Measurements from ENCODE around the gene ZNF414.

Gene ZNF414

DNA sequence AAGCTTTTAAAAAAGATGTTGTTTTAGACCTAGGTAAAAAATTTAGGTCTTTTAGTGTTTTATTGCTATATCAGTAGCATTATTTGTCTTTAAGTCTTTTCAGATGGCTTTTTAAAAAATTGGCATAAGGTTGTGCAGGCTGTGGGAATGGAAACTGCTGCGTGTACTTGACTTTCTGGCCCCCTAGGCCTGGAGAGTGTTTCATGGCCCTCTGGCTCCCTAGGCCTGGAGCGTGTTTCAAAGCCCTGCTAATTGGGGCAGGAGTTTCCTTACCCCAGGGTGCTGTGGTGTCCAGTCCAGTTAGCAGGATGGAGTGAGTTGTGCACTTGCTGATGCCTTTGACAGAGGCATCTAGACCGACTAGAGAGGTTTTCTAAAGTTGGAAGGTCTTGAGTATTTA is 35.4 kb downstream of the ZNF414 start:
- Histone ChIP-seq H2AFZ (ENCODE audit: low read length) (no peak overlapping the region), H3K4me2 (ENCODE audit: low read depth, low read length) (no peak overlapping the region)

DNA sequence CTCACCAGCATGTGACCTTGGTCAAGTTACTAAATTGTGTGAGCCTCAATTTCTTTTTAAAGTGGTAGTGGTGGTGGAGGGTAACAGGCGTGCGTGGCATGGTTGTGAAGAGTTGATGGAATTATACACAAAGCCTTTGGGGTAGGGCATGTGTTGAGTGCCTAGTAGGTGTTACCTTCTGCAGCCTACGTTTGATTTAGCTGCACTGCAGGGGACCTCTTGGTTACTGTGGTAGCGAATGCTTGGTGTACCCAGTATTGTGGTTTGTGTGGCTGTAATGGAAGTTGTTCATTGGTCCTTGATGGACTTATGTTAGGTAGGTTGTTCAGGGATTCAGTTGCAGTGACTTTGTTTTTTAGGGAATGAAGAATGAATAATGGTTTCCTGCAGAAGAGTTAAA is 36.1 kb downstream of the ZNF414 start:
- Histone ChIP-seq H3K9me2 (replicated peaks; ENCODE audit: insufficient read depth, low read length) (no peaks in the 10 kb centered on the region), H2AFZ (ENCODE audit: low read length) (no peak overlapping the region), H3K27ac (ENCODE audit: low read length) (no peak overlapping the region), H3K9me3 (replicated peaks; ENCODE audit: insufficient read depth, low read length) (no peaks in the 10 kb centered on the region), H3F3A (ENCODE audit: insufficient read depth, low read length) (peaks cover 15% of the 10 kb centered on the region), H3K79me2 (ENCODE audit: low read length) (peaks cover 86% of the 10 kb centered on the region), H3K4me2 (ENCODE audit: low read depth, low read length) (no peak overlapping the region), H3K4me3 (ENCODE audit: low read length) (no peak overlapping the region), H3K9ac (ENCODE audit: low read length) (no peak overlapping the region), H4K20me1 (ENCODE audit: insufficient read depth, low read length) (peaks cover 38% of the 10 kb centered on the region), H3K4me1 (ENCODE audit: low read length) (peaks cover 15% of the 10 kb centered on the region), H3K36me3 (replicated peaks; ENCODE audit: insufficient read depth, low read length) (peaks cover 8% of the 10 kb centered on the region), H3K27me3 (replicated peaks; ENCODE audit: insufficient read depth, low read length) (no peaks in the 10 kb centered on the region)
- TF ChIP-seq, protein P1, sequence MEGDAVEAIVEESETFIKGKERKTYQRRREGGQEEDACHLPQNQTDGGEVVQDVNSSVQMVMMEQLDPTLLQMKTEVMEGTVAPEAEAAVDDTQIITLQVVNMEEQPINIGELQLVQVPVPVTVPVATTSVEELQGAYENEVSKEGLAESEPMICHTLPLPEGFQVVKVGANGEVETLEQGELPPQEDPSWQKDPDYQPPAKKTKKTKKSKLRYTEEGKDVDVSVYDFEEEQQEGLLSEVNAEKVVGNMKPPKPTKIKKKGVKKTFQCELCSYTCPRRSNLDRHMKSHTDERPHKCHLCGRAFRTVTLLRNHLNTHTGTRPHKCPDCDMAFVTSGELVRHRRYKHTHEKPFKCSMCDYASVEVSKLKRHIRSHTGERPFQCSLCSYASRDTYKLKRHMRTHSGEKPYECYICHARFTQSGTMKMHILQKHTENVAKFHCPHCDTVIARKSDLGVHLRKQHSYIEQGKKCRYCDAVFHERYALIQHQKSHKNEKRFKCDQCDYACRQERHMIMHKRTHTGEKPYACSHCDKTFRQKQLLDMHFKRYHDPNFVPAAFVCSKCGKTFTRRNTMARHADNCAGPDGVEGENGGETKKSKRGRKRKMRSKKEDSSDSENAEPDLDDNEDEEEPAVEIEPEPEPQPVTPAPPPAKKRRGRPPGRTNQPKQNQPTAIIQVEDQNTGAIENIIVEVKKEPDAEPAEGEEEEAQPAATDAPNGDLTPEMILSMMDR (IDR thresholded peaks at IDR 0.05; ENCODE audit: low read length), result no peak
- TF ChIP-seq EZH2 (optimal IDR thresholded peaks at IDR 0.05; ENCODE audit: low read depth, low read length) (no peak), EZH2phosphoT487 (IDR thresholded peaks at IDR 0.05; ENCODE audit: low read length) (no peak)
- no peak for DNase-seq

More for the DNA sequence above, 35.4 kb downstream of the ZNF414 start:
- no peaks in the 10 kb centered on the region for H3K9me2 ChIP-seq (replicated peaks; ENCODE audit: insufficient read depth, low read length)
- no peak overlapping the region for H3K9ac ChIP-seq (ENCODE audit: low read length)
- peaks cover 91% of the 10 kb centered on the region for H3K79me2 ChIP-seq (ENCODE audit: low read length)
- no peak overlapping the region for H3K4me3 ChIP-seq (ENCODE audit: low read length)
- peaks cover 38% of the 10 kb centered on the region for H4K20me1 ChIP-seq (ENCODE audit: insufficient read depth, low read length)
- H3K4me1 ChIP-seq (ENCODE audit: low read length), result peaks cover 10% of the 10 kb centered on the region
- TF ChIP-seq EZH2 (optimal IDR thresholded peaks at IDR 0.05; ENCODE audit: low read depth, low read length) (no peak), EZH2phosphoT487 (IDR thresholded peaks at IDR 0.05; ENCODE audit: low read length) (no peak)
- TF ChIP-seq, protein P1 (IDR thresholded peaks at IDR 0.05; ENCODE audit: low read length), result no peak
- H3K27ac ChIP-seq (ENCODE audit: low read length), result no peak overlapping the region
- peaks cover 9% of the 10 kb centered on the region for H3F3A ChIP-seq (ENCODE audit: insufficient read depth, low read length)
- no peaks in the 10 kb centered on the region for H3K9me3 ChIP-seq (replicated peaks; ENCODE audit: insufficient read depth, low read length)
- H3K36me3 ChIP-seq (replicated peaks; ENCODE audit: insufficient read depth, low read length), result peaks cover 13% of the 10 kb centered on the region
- DNase-seq, result no peak
- no peaks in the 10 kb centered on the region for H3K27me3 ChIP-seq (replicated peaks; ENCODE audit: insufficient read depth, low read length)

DNA sequence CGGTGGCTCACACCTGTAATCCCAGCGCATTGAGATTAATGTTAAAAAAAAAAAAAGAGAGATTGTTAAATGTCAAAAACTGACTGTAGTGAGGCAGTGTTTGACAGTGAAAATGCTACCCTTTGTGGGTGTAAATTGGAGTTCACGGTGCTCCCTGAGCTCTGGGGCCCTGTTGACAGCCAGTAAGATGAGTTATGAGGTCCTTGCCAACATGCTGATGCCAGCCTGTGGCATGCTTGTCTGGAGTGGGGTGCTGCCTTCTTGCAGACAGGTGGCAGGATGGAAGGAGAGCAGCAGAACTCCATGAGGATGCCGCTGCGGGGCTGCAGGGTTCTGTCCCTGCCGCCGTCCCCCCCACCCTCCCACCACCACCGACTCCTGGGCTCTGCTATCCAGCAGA is 37.4 kb downstream of the ZNF414 start:
- no peak for DNase-seq
- no peaks in the 10 kb centered on the region for H3K27me3 ChIP-seq (replicated peaks; ENCODE audit: insufficient read depth, low read length)
- H3K9me3 ChIP-seq (replicated peaks; ENCODE audit: insufficient read depth, low read length), result no peaks in the 10 kb centered on the region
- H3K9ac ChIP-seq (ENCODE audit: low read length), result no peak overlapping the region
- peaks cover 11% of the 10 kb centered on the region for H3K36me3 ChIP-seq (replicated peaks; ENCODE audit: insufficient read depth, low read length)
- H3K4me3 ChIP-seq (ENCODE audit: low read length), result no peak overlapping the region
- no peak overlapping the region for H2AFZ ChIP-seq (ENCODE audit: low read length)
- H3K27ac ChIP-seq (ENCODE audit: low read length), result no peak overlapping the region
- H3K4me2 ChIP-seq (ENCODE audit: low read depth, low read length), result no peak overlapping the region
- H3K9me2 ChIP-seq (replicated peaks; ENCODE audit: insufficient read depth, low read length), result no peaks in the 10 kb centered on the region
- H3F3A ChIP-seq (ENCODE audit: insufficient read depth, low read length), result peaks cover 18% of the 10 kb centered on the region
- H4K20me1 ChIP-seq (ENCODE audit: insufficient read depth, low read length), result peaks cover 31% of the 10 kb centered on the region
- TF ChIP-seq EZH2phosphoT487 (IDR thresholded peaks at IDR 0.05; ENCODE audit: low read length) (no peak), EZH2 (optimal IDR thresholded peaks at IDR 0.05; ENCODE audit: low read depth, low read length) (no peak)
- TF ChIP-seq, protein P1 (IDR thresholded peaks at IDR 0.05; ENCODE audit: low read length), result no peak
- H3K4me1 ChIP-seq (ENCODE audit: low read length), result peaks cover 19% of the 10 kb centered on the region
- peaks cover 77% of the 10 kb centered on the region for H3K79me2 ChIP-seq (ENCODE audit: low read length)

Data from MM.1S (cell line).